HG02884 (cell line): ENCODE data around the gene PRSS21.

Source experiments
- ATAC-seq: cut with Tn5 transposase; IDR thresholded peaks from one replicate; pipeline ENCODE4 v1.9.1; 2021; ENCODE audit warnings: mild to moderate bottlenecking, moderate library complexity; ENCODE audit not compliant: unreplicated experiment

The PRSS21 gene

GRCh38 chr16:2822496-2822895, 5.5 kb downstream of the PRSS21 start:
- no peak for ATAC-seq

GRCh38 chr16:2824626-2825025, 7.6 kb downstream of the PRSS21 start:
- ATAC-seq, result no peak

- ATAC-seq, result no peak
These were observed 8.2 kb downstream of the PRSS21 start for GRCh38 chr16:2825049-2825742.

GRCh38 chr16:2825906-2826305, 8.9 kb downstream of the PRSS21 start:
- ATAC-seq, result no peak

GRCh38 chr16:2826591-2827373, 9.7 kb downstream of the PRSS21 start:
- ATAC-seq, result no peak

- no peak for ATAC-seq
These were observed 10.3 kb downstream of the PRSS21 start for GRCh38 chr16:2827374-2827791.

- no peak for ATAC-seq
These were observed 10.9 kb downstream of the PRSS21 start for GRCh38 chr16:2827831-2828520.

- ATAC-seq, result no peak
These were observed 11.4 kb downstream of the PRSS21 start for GRCh38 chr16:2828521-2828840.

- no peak for ATAC-seq
These were observed 11.9 kb downstream of the PRSS21 start for GRCh38 chr16:2828876-2829430.

- no peak for ATAC-seq
These were observed 12.7 kb downstream of the PRSS21 start, which contains the start of gene ZG16B for GRCh38 chr16:2829501-2830354. TSS of gene ZG16B (plus strand) at chr16:2830303. CDS start at chr16:2830442, 139 bp downstream.

- ATAC-seq, result no peak
These were observed 13.3 kb downstream of the PRSS21 start for GRCh38 chr16:2830355-2830695.

GRCh38 chr16:2831203-2831602, 14.2 kb downstream of the PRSS21 start:
- no peak for ATAC-seq

- no peak for ATAC-seq
These were observed 16.7 kb downstream of the PRSS21 start for GRCh38 chr16:2833776-2834175.

GRCh38 chr16:2834968-2835367, 17.9 kb downstream of the PRSS21 start:
- ATAC-seq, result no peak

GRCh38 chr16:2835638-2836493, 18.8 kb downstream of the PRSS21 start:
- no peak for ATAC-seq

GRCh38 chr16:2836646-2837508, 19.8 kb downstream of the PRSS21 start:
- ATAC-seq, result no peak

- no peak for ATAC-seq
These were observed 21.9 kb downstream of the PRSS21 start for GRCh38 chr16:2838928-2839327.

GRCh38 chr16:2839650-2840450, 22.8 kb downstream of the PRSS21 start:
- no peak for ATAC-seq
